ENCODE data around the gene HERC5.
"Not testable (repeated sequence)": the region's sequence is repeated elsewhere in the genome, so short reads cannot be mapped to it uniquely, and the experiment has no call there.

HERC5 gene

DNA sequence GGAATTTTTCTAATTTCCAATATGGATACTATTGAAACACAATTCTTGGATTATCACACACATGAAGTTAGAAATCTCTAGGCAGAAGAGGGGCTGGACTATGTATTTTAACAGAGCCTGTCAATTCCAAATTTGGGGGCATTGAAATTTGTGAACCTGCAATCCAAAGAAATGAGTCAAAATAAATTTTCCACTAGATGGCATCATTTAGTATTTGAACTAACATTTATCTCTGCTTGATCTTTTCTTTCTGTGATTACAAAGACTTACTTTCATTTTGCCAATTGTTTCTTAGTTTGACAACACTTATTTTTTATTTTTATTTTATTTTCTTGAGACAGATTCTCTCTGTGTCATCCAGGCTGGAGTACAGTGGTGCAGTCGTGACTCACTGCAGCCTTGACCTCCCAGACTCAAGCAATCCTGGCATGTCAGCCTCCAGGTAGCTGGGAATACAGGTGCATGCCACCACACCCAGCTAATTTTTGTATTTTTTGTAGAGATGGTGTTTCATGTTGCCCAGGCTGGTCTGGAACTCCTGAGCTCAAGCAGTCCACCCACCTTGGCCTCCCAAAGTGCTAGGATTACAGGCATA, 69.4 kb downstream of the HERC5 start:
- Mint-ChIP-seq H3K4me3 (no peak overlapping the region), H3K9me3 (no peaks in the 10 kb centered on the region), H3K27me3 (no peaks in the 10 kb centered on the region), H3K27ac (no peak overlapping the region), H3K4me1 (peaks cover 43% of the 10 kb centered on the region)
- no peak for DNase-seq
- no peak for ATAC-seq

- Mint-ChIP-seq H3K27me3 (no peaks in the 10 kb centered on the region), H3K27ac (peak overlapping the region in 1 of 2 donors; percentile 20), H3K4me3 (no peak overlapping the region), H3K9me3 (no peaks in the 10 kb centered on the region), H3K4me1 (peaks cover 29% of the 10 kb centered on the region)
- DNase-seq (no peak), ATAC-seq (no peak)
Measured at GRCh38 chr4:88527787-88528186, 70.9 kb downstream of the HERC5 start.

DNA sequence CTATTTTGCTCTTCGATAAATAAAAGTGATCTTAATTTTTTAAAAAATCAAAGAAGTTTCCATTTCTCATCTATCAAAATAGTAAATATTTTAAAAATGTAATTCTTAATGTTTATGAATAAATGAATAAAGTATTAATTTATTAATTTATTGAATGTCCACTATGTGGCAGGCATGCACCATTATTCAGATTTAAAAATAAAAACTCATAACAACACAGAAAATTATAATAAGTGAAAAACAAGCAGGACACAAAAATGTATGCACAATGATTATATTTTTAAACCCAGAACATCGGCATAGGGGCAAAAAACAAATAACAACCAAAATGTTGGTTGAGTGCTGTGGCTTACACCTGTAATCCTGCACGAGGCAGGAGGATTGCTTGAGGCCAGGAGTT, 71.9 kb downstream of the HERC5 start:
- no peak for ATAC-seq
- no peaks in the 10 kb centered on the region for H3K27me3 Mint-ChIP-seq
- peaks cover 29% of the 10 kb centered on the region for H3K4me1 Mint-ChIP-seq
- H3K27ac Mint-ChIP-seq, result no peak overlapping the region
- no peak overlapping the region for H3K4me3 Mint-ChIP-seq
- no peak for DNase-seq
- no peaks in the 10 kb centered on the region for H3K9me3 Mint-ChIP-seq

DNA sequence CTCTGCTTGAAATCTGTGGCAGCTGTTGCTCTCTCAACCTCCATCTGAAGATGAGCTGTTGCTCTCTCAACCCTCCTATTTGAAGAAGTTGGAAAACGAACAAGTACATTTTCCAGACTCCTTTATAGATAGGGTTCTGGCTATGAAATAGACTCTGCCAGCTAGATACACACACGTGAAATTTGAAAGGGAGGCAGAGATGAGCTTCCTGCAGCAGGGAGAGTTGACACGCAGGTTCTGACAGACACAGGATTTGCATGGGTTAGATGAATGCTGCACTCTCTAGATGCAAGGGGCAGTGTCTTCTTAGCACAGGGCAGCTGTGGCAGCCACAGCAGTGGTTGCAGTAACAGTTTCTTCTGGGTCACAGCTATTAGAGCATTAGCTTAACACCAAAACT, 74.6 kb downstream of the HERC5 start:
- ATAC-seq, result no peak
- no peaks in the 10 kb centered on the region for H3K9me3 Mint-ChIP-seq
- no peak for DNase-seq

DNA sequence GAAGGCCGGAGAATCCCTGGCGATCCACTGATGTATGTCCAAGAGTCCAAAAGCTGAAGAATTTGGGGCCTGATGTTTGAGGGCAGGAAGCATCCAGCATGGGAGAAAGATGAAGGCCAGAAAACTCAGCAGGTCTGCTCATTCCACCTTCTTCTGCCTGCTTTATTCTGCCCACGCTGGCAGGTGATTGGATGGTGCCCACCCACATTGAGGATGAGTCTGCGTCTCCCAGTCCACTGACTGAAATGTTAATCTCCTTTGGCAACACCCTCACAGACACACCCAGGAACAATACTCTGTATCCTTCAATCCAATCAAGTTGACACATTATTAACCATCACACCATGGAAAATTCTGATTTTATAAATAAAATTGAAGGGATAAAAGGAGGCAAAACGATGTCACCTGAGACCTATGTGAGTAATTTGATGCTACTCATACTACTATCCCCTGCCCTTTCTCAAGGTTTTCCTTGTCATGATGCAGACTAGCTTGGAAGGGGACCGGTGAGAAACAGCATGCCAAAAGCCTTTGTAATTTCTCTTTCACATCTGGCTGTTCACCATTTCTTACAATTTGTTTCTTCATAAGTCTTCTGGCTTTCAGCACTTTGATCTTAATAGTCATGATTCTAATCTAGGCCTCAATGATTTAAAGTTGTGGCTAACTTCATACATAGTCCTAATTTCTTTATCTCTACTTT, 76.3 kb downstream of the HERC5 start:
- Mint-ChIP-seq H3K4me1 (peaks cover 15% of the 10 kb centered on the region), H3K9me3 (no peaks in the 10 kb centered on the region), H3K27me3 (no peaks in the 10 kb centered on the region), H3K27ac (no peak overlapping the region), H3K4me3 (no peak overlapping the region)
- DNase-seq (no peak), ATAC-seq (no peak)

More for the DNA sequence above, 74.6 kb downstream of the HERC5 start:
- no peak overlapping the region for H3K4me3 Mint-ChIP-seq
- no peaks in the 10 kb centered on the region for H3K27me3 Mint-ChIP-seq
- H3K4me1 Mint-ChIP-seq, result peaks cover 29% of the 10 kb centered on the region
- H3K27ac Mint-ChIP-seq, result no peak overlapping the region

DNA sequence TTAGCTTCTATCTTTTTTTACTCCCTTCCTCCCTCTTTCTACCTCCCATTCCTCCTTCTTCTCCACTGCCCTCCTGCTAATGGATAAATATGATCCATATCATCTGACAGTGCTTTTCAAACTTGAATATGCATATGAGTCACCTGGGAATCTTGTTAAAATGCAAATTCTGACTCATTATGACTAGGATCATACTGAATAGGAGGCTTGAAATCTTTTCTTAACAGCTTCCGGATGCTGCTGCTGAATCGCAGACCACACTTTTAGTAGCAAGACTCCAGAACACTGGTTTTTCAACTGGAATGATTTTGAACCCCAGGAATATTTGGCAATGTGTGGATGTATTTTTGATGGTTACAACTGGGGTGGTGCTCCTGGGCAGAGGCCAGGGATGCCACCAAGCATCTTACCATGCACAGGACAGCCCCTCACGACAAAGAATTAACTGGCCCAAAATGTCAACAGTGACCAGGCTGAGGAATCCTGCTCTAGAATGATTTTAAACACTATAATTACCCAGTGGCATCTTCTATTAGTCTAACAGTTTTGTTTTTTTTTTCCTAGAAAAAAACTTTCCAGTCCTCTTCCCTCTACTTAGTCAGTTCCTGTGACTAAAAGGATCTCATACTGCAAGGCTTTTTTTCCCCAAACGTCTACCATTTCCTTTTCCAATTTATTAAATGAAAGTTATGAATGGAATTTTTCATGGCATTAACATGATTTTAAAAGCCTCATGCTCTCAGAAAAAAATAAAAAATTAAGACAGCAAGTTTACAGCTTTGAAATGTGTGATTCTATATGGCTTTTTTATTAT, 77.2 kb downstream of the HERC5 start:
- H3K4me1 Mint-ChIP-seq, result peaks cover 18% of the 10 kb centered on the region
- no peaks in the 10 kb centered on the region for H3K9me3 Mint-ChIP-seq
- ATAC-seq, result no peak
- no peak overlapping the region for H3K4me3 Mint-ChIP-seq
- no peaks in the 10 kb centered on the region for H3K27me3 Mint-ChIP-seq
- DNase-seq, result no peak
- no peak overlapping the region for H3K27ac Mint-ChIP-seq

GRCh38 chr4:88535090-88535755, 78.3 kb downstream of the HERC5 start:
- H3K9me3 Mint-ChIP-seq, result no peaks in the 10 kb centered on the region
- H3K4me1 Mint-ChIP-seq, result peaks cover 24% of the 10 kb centered on the region
- H3K27ac Mint-ChIP-seq, result no peak overlapping the region
- DNase-seq (no peak), ATAC-seq (peak; percentile 70)
- H3K27me3 Mint-ChIP-seq, result peaks cover 8% of the 10 kb centered on the region
- H3K4me3 Mint-ChIP-seq, result no peak overlapping the region

DNA sequence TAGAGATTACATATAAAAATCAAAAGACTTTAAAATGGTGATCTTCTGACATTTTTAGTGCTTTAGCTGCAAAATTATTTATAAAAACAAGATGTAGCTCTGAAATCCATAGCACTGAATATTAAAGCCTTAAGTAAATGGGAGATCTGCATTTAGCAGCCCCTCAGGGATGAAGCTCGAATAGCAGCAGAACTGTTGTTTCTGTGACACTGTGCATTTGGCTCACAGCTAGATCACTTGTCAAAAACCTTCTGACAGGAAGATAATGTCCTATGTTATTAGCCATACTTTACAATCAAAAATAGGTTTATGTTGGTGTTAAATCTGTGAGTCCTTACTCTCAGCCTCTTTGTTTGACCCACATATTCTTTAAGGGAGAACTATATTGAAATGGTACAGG, 80.8 kb downstream of the HERC5 start:
- Mint-ChIP-seq H3K9me3 (no peaks in the 10 kb centered on the region), H3K27me3 (peaks cover 8% of the 10 kb centered on the region), H3K4me1 (peaks cover 24% of the 10 kb centered on the region), H3K4me3 (no peak overlapping the region), H3K27ac (no peak overlapping the region)
- no peak for DNase-seq
- ATAC-seq, result no peak

DNA sequence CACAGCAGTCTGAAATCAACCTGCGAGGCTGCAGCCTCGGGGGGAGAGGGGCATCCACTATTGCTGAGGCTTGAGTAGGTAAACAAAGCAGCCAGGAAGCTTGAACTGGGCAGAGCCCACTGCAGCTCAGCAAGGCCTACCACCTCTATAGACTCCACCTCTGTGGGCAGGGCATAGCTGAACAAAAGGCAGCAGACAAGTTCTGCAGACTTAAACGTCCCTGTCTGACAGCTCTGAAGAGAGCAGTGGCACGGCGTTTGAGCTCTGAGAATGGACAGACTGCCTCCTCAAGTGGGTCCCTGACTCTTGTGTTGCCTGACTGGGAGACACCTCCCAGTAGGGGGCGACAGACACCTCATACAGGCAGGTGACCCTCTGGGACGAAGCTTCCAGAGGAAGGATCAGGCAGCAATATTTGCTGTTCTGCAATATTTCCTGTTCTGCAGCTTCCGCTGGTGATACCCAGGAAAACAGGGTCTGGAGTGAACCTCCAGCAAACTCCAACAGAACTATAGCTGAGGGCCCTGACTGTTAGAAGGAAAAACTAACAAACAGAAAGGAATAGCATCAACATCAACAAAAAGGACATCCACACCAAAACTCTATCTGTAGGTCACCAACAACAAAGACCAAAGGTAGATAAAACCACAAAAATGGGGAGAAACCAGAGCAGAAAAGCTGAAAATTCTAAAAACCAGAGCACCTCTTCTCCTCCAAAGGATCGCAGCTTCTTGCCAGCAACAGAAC, 82.6 kb downstream of the HERC5 start:
- H3K27me3 Mint-ChIP-seq, H3K9me3 Mint-ChIP-seq: not testable (repeated sequence)
- peak; percentile 67 to 72 for DNase-seq
- Mint-ChIP-seq H3K27ac (peak overlapping the region in 1 of 2 donors; percentile 66), H3K4me1 (peaks cover 23% of the 10 kb centered on the region), H3K4me3 (peak overlapping the region; percentile 48 to 54)
- peak; percentile 54 for ATAC-seq

GRCh38 chr4:88549815-88550214, 92.9 kb downstream of the HERC5 start:
- Mint-ChIP-seq H3K4me3 (no peak overlapping the region), H3K27me3 (no peaks in the 10 kb centered on the region), H3K9me3 (no peaks in the 10 kb centered on the region), H3K4me1 (no peaks in the 10 kb centered on the region), H3K27ac (no peak overlapping the region)
- ATAC-seq (no peak), DNase-seq (no peak)

All from stimulated activated naive CD8-positive, alpha-beta T cell treated with anti-CD3 and anti-CD28 coated beads, Interleukin-15, amount 100 ng/mL, for 72 hours (primary cell).